Measurements from ENCODE around the gene NDRG4. TPM values are rescaled to one million over a fixed set of nuclear protein-coding genes. Genes with fewer than 3 reads are reported as not detected.

NDRG4 gene
- total RNA-seq, 4 donors from 2014 or later, result 3.3 to 12.9 (median 9.3) TPM

- intact Hi-C loops (cut with DNase I), result no loop called here
- H3K9me3 ChIP-seq, result no peaks in the 10 kb centered on the region
- H3K36me3 ChIP-seq, result no peaks in the 10 kb centered on the region
- 89 to 92% methylated on average over 2 of the region's 2 CpGs for WGBS, 2 donors
- H3K4me1 ChIP-seq, result no peaks in the 10 kb centered on the region
- no peaks in the 10 kb centered on the region for H3K27me3 ChIP-seq
- no peak for DNase-seq
- TF ChIP-seq CTCF (IDR thresholded peaks at IDR 0.05) (no peak), POLR2A (IDR thresholded peaks at IDR 0.05) (no peak)
- H3K4me3 ChIP-seq (replicated peaks in 1 of 3), result no peak overlapping the region
- H3K27ac ChIP-seq, result no peak overlapping the region
These were observed 45.8 kb upstream of the NDRG4 start for GRCh38 chr16:58454178-58454577.

- Histone ChIP-seq H3K4me1 (no peaks in the 10 kb centered on the region), H3K27me3 (no peaks in the 10 kb centered on the region), H3K36me3 (no peaks in the 10 kb centered on the region), H3K4me3 (replicated peaks in 1 of 3) (no peak overlapping the region), H3K9me3 (no peaks in the 10 kb centered on the region), H3K27ac (no peak overlapping the region)
- 88 to 90% methylated on average over 5 of the region's 5 CpGs for WGBS, 2 donors
- TF ChIP-seq CTCF (IDR thresholded peaks at IDR 0.05) (no peak), POLR2A (IDR thresholded peaks at IDR 0.05) (no peak)
- intact Hi-C loops (cut with DNase I), result no loop called here
- no peak for DNase-seq
These were observed 45.1 kb upstream of the NDRG4 start for GRCh38 chr16:58454856-58455255.

GRCh38 chr16:58455750-58456149 lies 44.2 kb upstream of the NDRG4 start:
- Histone ChIP-seq H3K27ac (no peak overlapping the region), H3K36me3 (no peaks in the 10 kb centered on the region), H3K4me1 (no peaks in the 10 kb centered on the region), H3K27me3 (no peaks in the 10 kb centered on the region), H3K4me3 (replicated peaks in 1 of 3) (no peak overlapping the region), H3K9me3 (no peaks in the 10 kb centered on the region)
- WGBS, 2 donors, result 71 to 82% methylated on average over 2 of the region's 2 CpGs
- intact Hi-C loops (cut with DNase I), result no loop called here
- DNase-seq, result no peak
- TF ChIP-seq POLR2A (IDR thresholded peaks at IDR 0.05) (no peak), CTCF (IDR thresholded peaks at IDR 0.05) (no peak)

GRCh38 chr16:58456193-58456592 lies 43.8 kb upstream of the NDRG4 start:
- Histone ChIP-seq H3K4me3 (replicated peaks in 1 of 3) (no peak overlapping the region), H3K27ac (no peak overlapping the region), H3K36me3 (no peaks in the 10 kb centered on the region), H3K27me3 (no peaks in the 10 kb centered on the region), H3K9me3 (no peaks in the 10 kb centered on the region), H3K4me1 (no peaks in the 10 kb centered on the region)
- DNase-seq, result no peak
- WGBS, 2 donors, result 59 to 68% methylated on average over 3 of the region's 3 CpGs
- TF ChIP-seq CTCF (IDR thresholded peaks at IDR 0.05) (no peak), POLR2A (IDR thresholded peaks at IDR 0.05) (no peak)
- intact Hi-C loops (cut with DNase I), result no loop called here

GRCh38 chr16:58458606-58459343 lies 41.2 kb upstream of the NDRG4 start:
- peaks cover 0 to 6% of the 10 kb centered on the region in 2 donors for H3K4me1 ChIP-seq
- 85 to 87% methylated on average over 10 of the region's 10 CpGs for WGBS, 2 donors
- DNase-seq, result no peak
- TF ChIP-seq CTCF (IDR thresholded peaks at IDR 0.05) (no peak), POLR2A (IDR thresholded peaks at IDR 0.05) (no peak)
- H3K27me3 ChIP-seq, result no peaks in the 10 kb centered on the region
- H3K4me3 ChIP-seq (replicated peaks in 1 of 3), result no peak overlapping the region
- H3K36me3 ChIP-seq, result no peaks in the 10 kb centered on the region
- no peak overlapping the region for H3K27ac ChIP-seq
- no peaks in the 10 kb centered on the region for H3K9me3 ChIP-seq
- intact Hi-C loops (cut with DNase I), result no loop called here
